ENCODE results near the gene PSMD1. TPM values are rescaled to one million over a fixed set of nuclear protein-coding genes. Genes with fewer than 3 reads are reported as not detected.
"Not testable (repeated sequence)": the region's sequence is repeated elsewhere in the genome, so short reads cannot be mapped to it uniquely, and the experiment has no call there.

Gene PSMD1
- total RNA-seq, 1 experiment from 2014 or later = 73.5 TPM

- in situ Hi-C loops (cut with HindIII; ENCODE audit: low sequenced_read_pairs) = no loop called here
- no peak for DNase-seq (ENCODE audit: low spot score)
Observed at GRCh38 chr2:231050018-231050901, 6.4 kb upstream of the PSMD1 start.

GRCh38 chr2:231051116-231051515, 5.6 kb upstream of the PSMD1 start:
- in situ Hi-C loops (cut with HindIII; ENCODE audit: low sequenced_read_pairs) = no loop called here

GRCh38 chr2:231052494-231053451, 3.9 kb upstream of the PSMD1 start:
- DNase-seq (ENCODE audit: low spot score) = peak; percentile 90
- in situ Hi-C loops (cut with HindIII; ENCODE audit: low sequenced_read_pairs) = no loop called here

More at GRCh38 chr2:231051116-231051515, 5.6 kb upstream of the PSMD1 start:
- no peak for DNase-seq (ENCODE audit: low spot score)

- in situ Hi-C loops (cut with HindIII; ENCODE audit: low sequenced_read_pairs) = no loop called here
- DNase-seq (ENCODE audit: low spot score) = no peak
Observed at GRCh38 chr2:231053846-231054245, 2.8 kb upstream of the PSMD1 start.

- DNase-seq (ENCODE audit: low spot score) = no peak
- in situ Hi-C loops (cut with HindIII; ENCODE audit: low sequenced_read_pairs) = no loop called here
Observed at GRCh38 chr2:231057590-231057989, 923 bp downstream of the PSMD1 start.

- no peak for DNase-seq (ENCODE audit: low spot score)
- in situ Hi-C loops (cut with HindIII; ENCODE audit: low sequenced_read_pairs) = no loop called here
Observed at GRCh38 chr2:231058761-231059550, 2.3 kb downstream of the PSMD1 start.

GRCh38 chr2:231059756-231060155, 3.1 kb downstream of the PSMD1 start:
- in situ Hi-C loops (cut with HindIII; ENCODE audit: low sequenced_read_pairs) = no loop called here
- DNase-seq (ENCODE audit: low spot score) = no peak

GRCh38 chr2:231062776-231063175, 6.1 kb downstream of the PSMD1 start:
- DNase-seq (ENCODE audit: low spot score) = no peak
- in situ Hi-C loops (cut with HindIII; ENCODE audit: low sequenced_read_pairs) = no loop called here

GRCh38 chr2:231063347-231063746, 6.7 kb downstream of the PSMD1 start:
- in situ Hi-C loops (cut with HindIII; ENCODE audit: low sequenced_read_pairs) = no loop called here

GRCh38 chr2:231065966-231066365, 9.3 kb downstream of the PSMD1 start:
- in situ Hi-C loops (cut with HindIII; ENCODE audit: low sequenced_read_pairs) = no loop called here
- DNase-seq (ENCODE audit: low spot score) = no peak

More at GRCh38 chr2:231063347-231063746, 6.7 kb downstream of the PSMD1 start:
- no peak for DNase-seq (ENCODE audit: low spot score)

GRCh38 chr2:231067531-231067930, 10.9 kb downstream of the PSMD1 start:
- DNase-seq (ENCODE audit: low spot score); in situ Hi-C loops (cut with HindIII; ENCODE audit: low sequenced_read_pairs): not testable (repeated sequence)

GRCh38 chr2:231068525-231069222, 12.0 kb downstream of the PSMD1 start:
- no peak for DNase-seq (ENCODE audit: low spot score)
- in situ Hi-C loops (cut with HindIII; ENCODE audit: low sequenced_read_pairs) = no loop called here

- DNase-seq (ENCODE audit: low spot score) = no peak
- in situ Hi-C loops (cut with HindIII; ENCODE audit: low sequenced_read_pairs) = no loop called here
Observed at GRCh38 chr2:231069379-231070054, 12.8 kb downstream of the PSMD1 start.

GRCh38 chr2:231084565-231084964, 27.9 kb downstream of the PSMD1 start:
- DNase-seq (ENCODE audit: low spot score) = no peak
- in situ Hi-C loops (cut with HindIII; ENCODE audit: low sequenced_read_pairs) = no loop called here

- in situ Hi-C loops (cut with HindIII; ENCODE audit: low sequenced_read_pairs) = no loop called here
- DNase-seq (ENCODE audit: low spot score) = no peak
Observed at GRCh38 chr2:231088754-231089153, 32.1 kb downstream of the PSMD1 start.

GRCh38 chr2:231093933-231094332, 37.3 kb downstream of the PSMD1 start:
- DNase-seq (ENCODE audit: low spot score) = no peak
- in situ Hi-C loops (cut with HindIII; ENCODE audit: low sequenced_read_pairs) = no loop called here

GRCh38 chr2:231094736-231095346, 38.2 kb downstream of the PSMD1 start:
- in situ Hi-C loops (cut with HindIII; ENCODE audit: low sequenced_read_pairs) = no loop called here
- no peak for DNase-seq (ENCODE audit: low spot score)

- in situ Hi-C loops (cut with HindIII; ENCODE audit: low sequenced_read_pairs) = no loop called here
- no peak for DNase-seq (ENCODE audit: low spot score)
Observed at GRCh38 chr2:231099918-231100317, 43.3 kb downstream of the PSMD1 start.

Data from G401 (cell line).